Central memory CD4-positive, alpha-beta T cell (primary cell): ENCODE measurements around the gene RNF182.
"Not testable (repeated sequence)": the region's sequence is repeated elsewhere in the genome, so short reads cannot be mapped to it uniquely, and the experiment has no call there.

Experiments
- DNase-seq: peaks from one replicate; pipeline ENCODE4 v3.0.0; 2022

The RNF182 gene

DNA sequence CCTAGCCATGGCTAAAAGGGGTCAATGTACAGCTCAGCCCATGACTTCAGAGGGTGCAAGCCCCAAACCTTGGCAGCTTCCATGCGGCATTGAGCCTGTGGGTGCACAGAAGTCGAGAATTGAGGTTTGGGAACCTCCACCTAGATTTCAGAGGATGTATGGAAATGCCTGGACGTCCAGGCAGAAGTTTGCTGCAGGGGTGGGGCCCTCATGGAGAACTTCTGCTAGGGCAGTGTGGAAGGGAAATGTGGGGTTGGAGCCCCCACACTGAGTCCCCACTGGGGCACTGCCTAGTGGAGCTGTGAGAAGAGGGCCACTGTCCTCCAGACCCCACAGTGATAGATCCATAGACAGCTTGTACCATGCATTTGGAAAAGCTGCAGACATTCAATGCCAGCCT lies 47.9 kb downstream of the RNF182 start:
- DNase-seq = not testable (repeated sequence)

- not testable (repeated sequence) for DNase-seq
These were observed 48.7 kb downstream of the RNF182 start for GRCh38 chr6:13973422-13973821.

- no peak for DNase-seq
These were observed 53.4 kb downstream of the RNF182 start for GRCh38 chr6:13978102-13978640.

DNA sequence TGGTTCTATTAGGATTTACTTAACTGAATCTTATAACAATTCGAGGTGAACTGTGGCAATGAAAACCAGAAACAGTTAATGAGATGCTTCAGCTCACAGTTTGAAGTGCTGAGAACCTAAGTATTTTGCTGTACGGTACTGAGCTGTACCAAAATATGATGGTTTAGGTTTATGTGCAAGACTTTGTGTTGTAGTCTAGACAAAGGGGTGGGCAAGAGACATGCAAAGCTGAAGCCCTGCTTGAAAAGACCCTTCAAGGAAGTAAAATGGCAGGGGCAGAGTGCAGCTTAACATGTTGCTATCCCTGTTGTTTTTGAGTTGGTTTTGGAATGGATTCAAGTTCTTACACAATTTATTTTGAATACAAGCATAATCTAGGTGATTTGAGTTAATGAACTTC lies 54.0 kb downstream of the RNF182 start:
- no peak for DNase-seq

- DNase-seq = no peak
These were observed 54.8 kb downstream of the RNF182 start for GRCh38 chr6:13979284-13980171.

GRCh38 chr6:13980534-13980933 lies 55.8 kb downstream of the RNF182 start:
- no peak for DNase-seq

GRCh38 chr6:13985663-13986325 lies 61.0 kb downstream of the RNF182 start:
- DNase-seq = no peak

DNA sequence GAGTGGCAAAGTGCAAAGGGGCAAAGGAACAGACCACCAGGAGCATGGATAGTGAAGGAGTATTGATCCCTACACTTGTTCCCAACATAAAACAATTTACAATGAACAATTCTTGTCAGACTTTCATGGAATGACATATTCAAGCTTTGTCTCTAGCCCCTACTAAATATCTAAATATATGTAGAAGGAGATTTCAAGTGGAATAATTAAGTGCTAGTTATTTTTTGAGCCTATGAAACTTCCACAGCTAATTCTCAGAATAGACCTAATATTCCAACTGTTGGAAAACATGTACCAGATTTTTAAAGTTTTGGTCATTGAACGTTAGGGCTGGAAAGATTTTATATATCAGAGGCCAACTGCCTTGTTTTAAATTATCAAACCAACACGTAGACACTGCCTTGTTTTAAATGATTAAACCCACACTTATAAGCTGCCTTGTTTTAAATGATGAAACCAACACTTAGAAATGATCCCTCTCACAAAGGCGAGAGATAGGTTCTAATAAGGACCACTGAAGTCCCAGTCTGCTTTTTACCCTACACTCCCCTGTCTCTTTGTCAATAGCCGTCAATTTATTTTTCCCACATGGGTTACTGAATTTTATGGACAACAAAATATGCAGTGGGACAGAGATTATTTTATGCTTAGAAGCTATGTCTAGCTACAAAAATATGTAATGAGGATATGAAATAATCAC lies 62.1 kb downstream of the RNF182 start:
- DNase-seq = no peak

- no peak for DNase-seq
These were observed 62.7 kb downstream of the RNF182 start for GRCh38 chr6:13987400-13987865.

GRCh38 chr6:13988049-13988738 lies 63.4 kb downstream of the RNF182 start:
- no peak for DNase-seq

- DNase-seq = no peak
These were observed 64.2 kb downstream of the RNF182 start for GRCh38 chr6:13988908-13989307.

DNA sequence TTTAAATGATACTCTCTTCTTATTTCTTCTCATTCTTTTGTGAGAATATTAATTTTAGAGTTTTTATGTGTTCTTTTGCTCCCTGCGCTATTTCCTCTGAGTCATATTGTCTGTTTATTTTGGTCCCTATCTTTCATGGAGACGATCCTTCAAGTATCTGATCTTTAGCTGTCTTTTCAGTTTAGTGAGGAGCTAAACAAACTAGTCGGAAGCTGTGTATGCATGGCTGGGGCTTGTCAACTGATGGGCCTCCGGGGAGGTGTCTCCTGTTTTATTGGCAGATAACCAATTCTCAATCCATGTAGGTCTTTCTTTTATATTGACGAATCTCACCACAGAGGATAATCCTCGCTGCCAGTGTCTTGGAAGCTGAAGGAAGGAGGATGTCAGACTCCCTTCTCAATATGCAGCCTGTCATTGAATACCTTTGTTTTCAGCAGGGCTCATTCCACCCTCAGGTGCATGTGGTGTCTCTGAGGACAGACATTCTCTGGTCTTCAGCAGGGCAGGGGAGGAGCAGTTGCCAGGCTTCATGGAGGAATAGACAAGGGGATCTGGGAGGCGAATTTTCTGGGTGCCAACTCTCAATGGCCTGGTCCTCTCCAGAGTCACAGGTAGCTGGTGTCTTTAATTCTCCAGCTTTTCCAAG lies 64.9 kb downstream of the RNF182 start:
- DNase-seq = no peak

DNA sequence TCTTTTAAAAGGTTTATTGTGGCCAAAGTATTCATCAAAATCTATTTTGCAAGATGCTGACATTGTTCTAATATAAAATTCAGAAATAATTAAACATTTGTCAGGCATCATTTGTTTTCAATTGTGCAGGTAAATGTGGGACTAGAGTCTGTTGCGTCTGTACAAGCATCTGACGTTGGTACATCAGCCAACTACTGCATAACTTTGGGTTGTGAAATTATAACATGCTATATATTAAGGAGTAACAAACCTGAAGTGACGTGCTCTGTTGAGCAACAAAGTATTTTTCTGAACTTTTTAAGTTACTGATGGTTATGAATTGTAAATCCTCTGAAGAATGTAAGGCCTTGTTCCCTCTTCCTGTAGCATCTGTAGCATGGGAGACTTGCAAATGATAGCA lies 66.0 kb downstream of the RNF182 start:
- DNase-seq = no peak

GRCh38 chr6:13991393-13991792 lies 66.6 kb downstream of the RNF182 start:
- no peak for DNase-seq

GRCh38 chr6:13992417-13993055 lies 67.8 kb downstream of the RNF182 start:
- no peak for DNase-seq

- no peak for DNase-seq
These were observed 68.7 kb downstream of the RNF182 start for GRCh38 chr6:13993416-13993815.

DNA sequence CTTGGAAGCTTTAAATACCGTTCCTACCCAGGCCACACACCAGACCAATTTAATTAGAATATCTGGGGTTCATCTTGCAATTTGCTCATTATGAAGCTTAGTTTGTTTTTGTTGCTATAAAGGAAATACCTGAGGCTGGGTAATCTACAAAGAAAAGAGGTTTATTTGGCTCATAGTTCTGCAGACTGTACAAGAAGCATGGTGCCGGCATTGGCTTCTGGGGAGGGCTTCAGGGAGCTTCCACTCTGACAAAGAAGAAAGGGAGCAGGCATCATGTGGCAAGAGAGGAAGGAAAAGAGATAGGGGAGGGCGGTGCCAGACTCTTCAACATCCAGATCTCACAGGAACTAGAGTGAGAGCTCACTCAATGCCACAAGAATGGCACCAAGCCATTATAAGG lies 73.6 kb downstream of the RNF182 start:
- no peak for DNase-seq

- DNase-seq = no peak
These were observed 76.1 kb downstream of the RNF182 start for GRCh38 chr6:14000901-14001300.

GRCh38 chr6:14001329-14002012 lies 76.7 kb downstream of the RNF182 start:
- no peak for DNase-seq

- DNase-seq = no peak
These were observed 77.6 kb downstream of the RNF182 start for GRCh38 chr6:14002176-14002947.
